B cell (primary cell): ENCODE data around the gene CDCA5. TPM values are rescaled to one million over a fixed set of nuclear protein-coding genes. Genes with fewer than 3 reads are reported as not detected.

ENCODE experiments used
- ATAC-seq: fragments of 200-7000 bp; cut with Tn5 transposase; one replicate; pipeline ENCODE4 v1.10.0; 2021; ENCODE audit warnings: low read depth, mild to moderate bottlenecking, moderate number of reproducible peaks, moderate library complexity
- CTCF ChIA-PET: fragments of 350-600 bp; sonication (Branson Sonifier 250); formaldehyde crosslinking; loops from one replicate; lab custom pipeline; 2021; ENCODE audit warnings: antibody characterized with exemption, inconsistent platforms; lab: Charles Lee
- POLR2A ChIA-PET: fragments of 350-600 bp; sonication (Branson Sonifier 250); formaldehyde crosslinking; loops from one replicate; lab custom pipeline; 2021; ENCODE audit warnings: antibody characterized with exemption; lab: Charles Lee
- DNase-seq: peaks from one replicate; pipeline ENCODE4 v3.0.0; 2013
- H2AFZ ChIP-seq: 2 replicates; pipeline ENCODE4 v1.6.1; 2012; ENCODE audit warnings: mild to moderate bottlenecking, low read depth, low read length; ENCODE audit not compliant: insufficient read depth, poor library complexity, severe bottlenecking
- H3K27ac ChIP-seq, 2 donors: 1 replicate in 1 of 2; 2 replicates in 1 of 2; pipeline ENCODE4 v1.5.1; 2012 to 2013; ENCODE audit warnings: low read length in 2 of 2, mild to moderate bottlenecking in 2 of 2, moderate library complexity in 1 of 2
- H3K27me3 ChIP-seq, 4 experiments: fragments of 200-600 bp in 1 of 4; sonication (generic) in 1 of 4; replicated peaks in 1 of 4; 1 replicate in 2 of 4; 2 replicates in 2 of 4; pipeline versions ENCODE4 v1.6.1 to v1.7.0; 2013 to 2016; ENCODE audit warnings: low read length in 3 of 4, mild to moderate bottlenecking in 2 of 4, mixed read lengths in 1 of 4, moderate library complexity in 1 of 4; ENCODE audit not compliant: insufficient read depth in 4 of 4, control insufficient read depth in 3 of 4; ENCODE audit errors: control extremely low read depth in 1 of 4
- H3K36me3 ChIP-seq, 2 experiments: replicated peaks in 1 of 2; 1 replicate in 1 of 2; 2 replicates in 1 of 2; pipeline versions ENCODE4 v1.6.1 to v1.7.1; 2013; ENCODE audit warnings: low read length in 1 of 2; ENCODE audit not compliant: insufficient read depth in 2 of 2, control insufficient read depth in 1 of 2; ENCODE audit errors: control extremely low read depth in 1 of 2, extremely low read depth in 1 of 2
- H3K4me1 ChIP-seq, 2 donors: fragments of 200-600 bp in 1 of 2; sonication (generic) in 1 of 2; 1 replicate in 1 of 2; 2 replicates in 1 of 2; pipeline versions ENCODE4 v1.5.1 to v1.6.1; 2013 to 2017; ENCODE audit warnings: low read length in 2 of 2; ENCODE audit not compliant: control insufficient read depth in 2 of 2, insufficient read depth in 2 of 2
- H3K4me2 ChIP-seq: replicated peaks from 2 replicates; pipeline ENCODE3; 2012; ENCODE audit warnings: mild to moderate bottlenecking, low read depth, low read length; ENCODE audit not compliant: poor library complexity, severe bottlenecking
- H3K4me3 ChIP-seq, 5 experiments: fragments of 200-600 bp in 1 of 5; sonication (generic) in 1 of 5; 1 replicate in 3 of 5; 2 replicates in 2 of 5; pipeline versions ENCODE4 v1.5.1 to v1.7.0; 2011 to 2016; ENCODE audit warnings: low read length in 4 of 5, mild to moderate bottlenecking in 4 of 5, low read depth in 2 of 5, control low read depth in 1 of 5, moderate library complexity in 1 of 5; ENCODE audit not compliant: insufficient read depth in 1 of 5; ENCODE audit errors: control extremely low read depth in 1 of 5, extremely low read depth in 1 of 5
- H3K79me2 ChIP-seq: fragments of 200-600 bp; sonication (generic); one replicate; pipeline ENCODE4 v1.6.0; 2016; ENCODE audit warnings: low read length; ENCODE audit not compliant: control insufficient read depth, insufficient read depth
- H3K9ac ChIP-seq: fragments of 200-600 bp; sonication (generic); 2 replicates; pipeline ENCODE4 v1.6.1; 2017; ENCODE audit warnings: mild to moderate bottlenecking, low read length, moderate library complexity
- H3K9me3 ChIP-seq, 3 donors: one replicate each; pipeline versions ENCODE4 v1.6.1 to v1.7.1; 2013; ENCODE audit warnings: low read length in 2 of 3; ENCODE audit not compliant: control insufficient read depth in 2 of 3, insufficient read depth in 1 of 3; ENCODE audit errors: control extremely low read depth in 1 of 3
- H4K20me1 ChIP-seq: 2 replicates; pipeline ENCODE4 v1.6.0; 2012; ENCODE audit warnings: mild to moderate bottlenecking, low read length; ENCODE audit not compliant: insufficient read depth, control insufficient read depth, poor library complexity, severe bottlenecking
- H3K27ac Mint-ChIP-seq: one replicate; pipeline ENCODE4 v1.8.0; 2021; ENCODE audit warnings: mixed read lengths
- H3K27me3 Mint-ChIP-seq: one replicate; pipeline ENCODE4 v1.8.0; 2021; ENCODE audit warnings: mixed read lengths
- H3K4me1 Mint-ChIP-seq: one replicate; pipeline ENCODE4 v1.8.0; 2021; ENCODE audit warnings: mixed read lengths
- H3K4me3 Mint-ChIP-seq: one replicate; pipeline ENCODE4 v1.8.0; 2021; ENCODE audit warnings: mixed read lengths
- H3K9me3 Mint-ChIP-seq: one replicate; pipeline ENCODE4 v1.8.0; 2022; ENCODE audit warnings: mixed read lengths; ENCODE audit not compliant: insufficient read depth
- EZH2 ChIP-seq: IDR thresholded peaks from 2 replicates; pipeline ENCODE4 v1.6.1; 2012; ENCODE audit warnings: borderline replicate concordance, low read depth, mild to moderate bottlenecking, moderate library complexity, low read length; ENCODE audit not compliant: insufficient read depth, poor library complexity, severe bottlenecking
- WGBS: methylation state at CpG from one replicate; pipeline ENCODE4 v1.1.5; 2013; ENCODE audit warnings: missing lambda C conversion rate; ENCODE audit not compliant: insufficient coverage; 5-methylcytosine and 5-hydroxymethylcytosine counted together
- intact Hi-C: fragments of 100-400 bp; cut with micrococcal nuclease; formaldehyde crosslinking; loops from one replicate; pipeline ENCODE4 v1.10.0; 2022
- polyA plus RNA-seq: library from polyadenylated mRNA; depleted of rRNA; stranded (reverse); fragments of >200 nt; gene quantifications from 2 replicates; pipeline ENCODE4 v1.2.3, GENCODE V29; 2012
- total RNA-seq, 2 donors: library from RNA; stranded (reverse); fragments of 120-200 nt in 1 of 2; gene quantifications; 1 replicate in 1 of 2; 2 replicates in 1 of 2; pipeline versions ENCODE4 v1.2.3 to v1.2.4, GENCODE V29; 2013 to 2022
- TF ChIP-seq, protein P1 (sequence below): fragments of 200-600 bp; IDR thresholded peaks from one replicate; pipeline ENCODE4 v1.8.0; 2022; ENCODE audit warnings: antibody characterized with exemption, mild to moderate bottlenecking

CDCA5 gene
- total and polyA plus RNA-seq, 2 donors (not counting 1 experiment from before 2014, with no cell fraction given): 1.1 to 1.4 TPM

DNA sequence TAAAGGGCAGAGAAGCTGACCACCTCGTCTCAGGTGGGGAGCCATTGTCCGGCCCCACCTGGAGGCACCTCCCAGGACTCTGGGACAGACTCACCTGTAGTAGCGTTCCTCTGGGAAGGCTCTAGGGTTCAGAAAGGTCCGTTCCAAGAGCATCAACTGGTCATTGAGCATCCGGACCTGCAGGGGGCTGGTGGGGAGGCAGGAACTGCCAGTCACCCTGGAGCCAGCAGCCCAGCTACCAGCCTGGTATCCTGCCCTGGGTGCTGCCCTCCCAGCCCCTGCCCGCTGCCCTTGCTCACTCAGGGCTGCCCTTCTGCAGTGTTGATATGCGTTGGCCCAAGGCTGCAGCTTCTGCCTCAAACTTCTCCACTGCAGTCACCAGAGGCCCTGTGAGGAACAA is 38.1 kb downstream of the CDCA5 start:
- ChIA-PET POLR2A (no interaction called here), CTCF (interaction anchor here (1.0 to 1.2 kb wide), 2 partner anchors 64 to 66 kb away, joined by 3 read pairs; partner anchors contain the start of gene TM7SF2)
- no peak for TF ChIP-seq EZH2
- TF ChIP-seq, protein P1, sequence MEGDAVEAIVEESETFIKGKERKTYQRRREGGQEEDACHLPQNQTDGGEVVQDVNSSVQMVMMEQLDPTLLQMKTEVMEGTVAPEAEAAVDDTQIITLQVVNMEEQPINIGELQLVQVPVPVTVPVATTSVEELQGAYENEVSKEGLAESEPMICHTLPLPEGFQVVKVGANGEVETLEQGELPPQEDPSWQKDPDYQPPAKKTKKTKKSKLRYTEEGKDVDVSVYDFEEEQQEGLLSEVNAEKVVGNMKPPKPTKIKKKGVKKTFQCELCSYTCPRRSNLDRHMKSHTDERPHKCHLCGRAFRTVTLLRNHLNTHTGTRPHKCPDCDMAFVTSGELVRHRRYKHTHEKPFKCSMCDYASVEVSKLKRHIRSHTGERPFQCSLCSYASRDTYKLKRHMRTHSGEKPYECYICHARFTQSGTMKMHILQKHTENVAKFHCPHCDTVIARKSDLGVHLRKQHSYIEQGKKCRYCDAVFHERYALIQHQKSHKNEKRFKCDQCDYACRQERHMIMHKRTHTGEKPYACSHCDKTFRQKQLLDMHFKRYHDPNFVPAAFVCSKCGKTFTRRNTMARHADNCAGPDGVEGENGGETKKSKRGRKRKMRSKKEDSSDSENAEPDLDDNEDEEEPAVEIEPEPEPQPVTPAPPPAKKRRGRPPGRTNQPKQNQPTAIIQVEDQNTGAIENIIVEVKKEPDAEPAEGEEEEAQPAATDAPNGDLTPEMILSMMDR: no peak
- Mint-ChIP-seq H3K27me3 (no peaks in the 10 kb centered on the region), H3K4me3 (no peak overlapping the region), H3K9me3 (no peaks in the 10 kb centered on the region), H3K27ac (no peak overlapping the region), H3K4me1 (peaks cover 29% of the 10 kb centered on the region)
- intact Hi-C loops: loop anchor here (10.0 kb wide), 1 partner anchor 479 kb away; the partner anchor contains the start of gene SCYL1
- Histone ChIP-seq H4K20me1 (no peaks in the 10 kb centered on the region), H3K79me2 (peaks cover 19% of the 10 kb centered on the region), H3K4me3 (no peak overlapping the region), H3K4me2 (no peak overlapping the region), H2AFZ (no peak overlapping the region), H3K27me3 (no peaks in the 10 kb centered on the region), H3K36me3 (peaks cover 0 to 16% of the 10 kb centered on the region in 2 experiments), H3K9ac (no peak overlapping the region), H3K27ac (no peak overlapping the region), H3K9me3 (no peaks in the 10 kb centered on the region), H3K4me1 (peaks cover 19 to 23% of the 10 kb centered on the region in 2 donors)
- WGBS: 92% methylated on average over 7 of the region's 7 CpGs
- no peak for ATAC-seq
- DNase-seq: no peak

DNA sequence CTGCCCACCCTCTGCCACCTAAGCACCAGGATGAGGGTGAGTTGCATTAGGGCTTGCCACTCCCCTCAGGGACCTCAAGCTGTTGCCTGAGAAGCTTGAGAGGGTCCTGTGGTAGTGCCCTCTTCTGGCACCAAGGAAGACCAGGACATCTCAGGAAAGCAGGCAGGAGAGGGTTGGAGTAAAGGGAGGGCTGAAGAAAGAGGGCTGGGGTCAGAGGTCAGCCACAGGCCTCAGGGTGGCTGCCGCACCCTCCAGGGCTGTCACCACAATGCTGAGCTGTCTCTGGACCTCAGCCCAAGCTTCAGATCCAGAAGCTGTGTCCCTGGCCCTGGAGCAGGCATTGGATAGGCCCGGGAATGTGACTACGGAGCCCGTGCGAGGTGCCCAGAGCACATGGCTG is 38.8 kb downstream of the CDCA5 start:
- Histone ChIP-seq H3K4me1 (peaks cover 23 to 30% of the 10 kb centered on the region in 2 donors), H3K4me3 (no peak overlapping the region), H3K79me2 (peaks cover 19% of the 10 kb centered on the region), H3K4me2 (no peak overlapping the region), H3K27ac (no peak overlapping the region), H3K27me3 (no peaks in the 10 kb centered on the region), H4K20me1 (no peaks in the 10 kb centered on the region), H3K9me3 (no peaks in the 10 kb centered on the region), H3K9ac (no peak overlapping the region), H2AFZ (no peak overlapping the region), H3K36me3 (peaks cover 0 to 16% of the 10 kb centered on the region in 2 experiments)
- intact Hi-C loops: loop anchor here (10.0 kb wide), 1 partner anchor 480 kb away; the partner anchor contains the start of gene SCYL1
- DNase-seq (no peak), ATAC-seq (no peak)
- Mint-ChIP-seq H3K4me1 (peaks cover 32% of the 10 kb centered on the region), H3K27ac (no peak overlapping the region), H3K4me3 (no peak overlapping the region), H3K9me3 (no peaks in the 10 kb centered on the region), H3K27me3 (no peaks in the 10 kb centered on the region)
- TF ChIP-seq, protein P1: no peak
- no peak for TF ChIP-seq EZH2
- ChIA-PET POLR2A (no interaction called here), CTCF (interaction anchor here (1.0 kb wide), 1 partner anchor 65 kb away, joined by 3 read pairs; no protein-coding TSS in a partner anchor)
- 93% methylated on average over 5 of the region's 5 CpGs for WGBS
